HK-2 (cell line): ENCODE results near the gene ANXA11.
A peak's percentile ranks its signal among the peaks of the same experiment; 100 is the strongest.
"Not testable (repeated sequence)": the region's sequence is repeated elsewhere in the genome, so short reads cannot be mapped to it uniquely, and the experiment has no call there.

Experiments used
- DNase-seq: peaks from one replicate; pipeline ENCODE4 v3.0.0-alpha.2; 2018; ENCODE audit not compliant: unreplicated experiment

The ANXA11 gene

GRCh38 chr10:80210259-80210658 is 4.9 kb upstream of the ANXA11 start:
- DNase-seq, result no peak

GRCh38 chr10:80207768-80208370 is 2.5 kb upstream of the ANXA11 start:
- DNase-seq, result no peak

GRCh38 chr10:80206277-80206655 is 929 bp upstream of the ANXA11 start:
- DNase-seq, result no peak

GRCh38 chr10:80204677-80205476 is 460 bp downstream of the ANXA11 start:
- DNase-seq, result peak; percentile 57

- peak; percentile 51 for DNase-seq
These were observed 1.3 kb downstream of the ANXA11 start for GRCh38 chr10:80203835-80204676.

GRCh38 chr10:80202934-80203834 is 2.2 kb downstream of the ANXA11 start:
- peak; percentile 63 for DNase-seq

GRCh38 chr10:80202530-80202929 is 2.8 kb downstream of the ANXA11 start:
- not testable (repeated sequence) for DNase-seq

GRCh38 chr10:80201608-80202141 is 3.7 kb downstream of the ANXA11 start:
- no peak for DNase-seq

- no peak for DNase-seq
These were observed 4.7 kb downstream of the ANXA11 start for GRCh38 chr10:80200687-80201086.

- DNase-seq, result no peak
These were observed 5.1 kb downstream of the ANXA11 start for GRCh38 chr10:80200259-80200658.

GRCh38 chr10:80199828-80200227 is 5.5 kb downstream of the ANXA11 start:
- DNase-seq, result no peak

- no peak for DNase-seq
These were observed 7.1 kb downstream of the ANXA11 start for GRCh38 chr10:80197972-80198916.

- no peak for DNase-seq
These were observed 8.4 kb downstream of the ANXA11 start for GRCh38 chr10:80196950-80197315.

- peak; percentile 68 for DNase-seq
These were observed 8.9 kb downstream of the ANXA11 start for GRCh38 chr10:80196270-80196949.

GRCh38 chr10:80195046-80195574 is 10.2 kb downstream of the ANXA11 start:
- no peak for DNase-seq

- DNase-seq, result no peak
These were observed 10.8 kb downstream of the ANXA11 start for GRCh38 chr10:80194373-80195045.

- DNase-seq, result no peak
These were observed 12.8 kb downstream of the ANXA11 start for GRCh38 chr10:80192553-80192952.

GRCh38 chr10:80191589-80192270 is 13.6 kb downstream of the ANXA11 start:
- DNase-seq, result no peak
